Esophagus muscularis mucosa (tissue), 4 donors: ENCODE measurements around the gene PSENEN. TPM values are rescaled to one million over a fixed set of nuclear protein-coding genes. Genes with fewer than 3 reads are reported as not detected.

Experiments
- DNase-seq: peaks from one replicate; pipeline ENCODE4 v3.0.0-alpha.2; 2017; ENCODE audit errors: extremely low spot score
- H3K27ac ChIP-seq, 4 donors: fragments of 200-600 bp; sonication (generic); replicated peaks in 1 of 4; 1 replicate in 3 of 4; 2 replicates in 1 of 4; pipeline ENCODE4 v1.5.1; 2016 to 2019; ENCODE audit warnings: mild to moderate bottlenecking in 1 of 4
- H3K27me3 ChIP-seq, 4 donors: fragments of 200-600 bp; sonication (generic); one replicate each; pipeline versions ENCODE4 v1.5.1 to v1.6.0; 2016 to 2019
- H3K36me3 ChIP-seq, 4 donors: fragments of 200-600 bp; sonication (generic); one replicate each; pipeline ENCODE4 v1.5.1; 2016 to 2019
- H3K4me1 ChIP-seq, 4 donors: fragments of 200-600 bp; sonication (generic); one replicate each; pipeline ENCODE4 v1.5.1; 2016 to 2019
- H3K4me3 ChIP-seq, 4 donors: fragments of 200-600 bp; sonication (generic); 1 replicate in 2 of 4; 2 replicates in 2 of 4; pipeline ENCODE4 v1.5.1; 2016 to 2019; ENCODE audit warnings: mild to moderate bottlenecking in 4 of 4, moderate library complexity in 1 of 4
- H3K9me3 ChIP-seq, 4 donors: fragments of 200-600 bp; sonication (generic); 1 replicate in 3 of 4; 2 replicates in 1 of 4; pipeline ENCODE4 v1.5.1; 2016 to 2019
- EP300 ChIP-seq: sonication (generic); formaldehyde crosslinking; IDR thresholded peaks from one replicate; pipeline ENCODE4 v1.6.1; 2017; ENCODE audit warnings: antibody characterized with exemption
- POLR2A ChIP-seq: fragments of 450-650 bp; IDR thresholded peaks from one replicate; pipeline ENCODE4 v1.6.1; 2017; ENCODE audit warnings: antibody characterized with exemption, moderate library complexity, mild to moderate bottlenecking, low read depth
- POLR2AphosphoS5 ChIP-seq, 2 donors: sonication (generic); formaldehyde crosslinking; IDR thresholded peaks; one replicate each; pipeline ENCODE4 v1.6.1; 2017; ENCODE audit warnings: antibody characterized with exemption in 2 of 2
- WGBS: methylation state at CpG from one replicate; pipeline ENCODE4 v1.1.5; 2018; 5-methylcytosine and 5-hydroxymethylcytosine counted together
- intact Hi-C: fragments of 100-400 bp; cut with DNase I; formaldehyde crosslinking; loops from one replicate; pipeline ENCODE4 v1.15.1; 2023
- total RNA-seq, 4 donors: library from RNA; depleted of rRNA; stranded (reverse); fragments of >200 nt; gene quantifications; one replicate each; pipeline versions ENCODE4 v1.1.0 to v1.2.1, GENCODE V29; 2016
- TF ChIP-seq, protein P1 (sequence below), 3 experiments: fragments of 200-600 bp in 2 of 3; fragments of 450-650 bp in 1 of 3; sonication (generic) in 2 of 3; IDR thresholded peaks; one replicate each; pipeline ENCODE4 v1.5.1; 2017 to 2019; ENCODE audit warnings: antibody characterized with exemption in 3 of 3, mild to moderate bottlenecking in 2 of 3, moderate library complexity in 1 of 3

The PSENEN gene
- total RNA-seq, 4 donors from 2014 or later: 27.4 to 48.7 (median 33.8) TPM

- no peak overlapping the region for H3K4me3 ChIP-seq
- TF ChIP-seq POLR2AphosphoS5 (IDR thresholded peaks at IDR 0.05) (no peak), POLR2A (no peak), EP300 (no peak)
- TF ChIP-seq, protein P1, sequence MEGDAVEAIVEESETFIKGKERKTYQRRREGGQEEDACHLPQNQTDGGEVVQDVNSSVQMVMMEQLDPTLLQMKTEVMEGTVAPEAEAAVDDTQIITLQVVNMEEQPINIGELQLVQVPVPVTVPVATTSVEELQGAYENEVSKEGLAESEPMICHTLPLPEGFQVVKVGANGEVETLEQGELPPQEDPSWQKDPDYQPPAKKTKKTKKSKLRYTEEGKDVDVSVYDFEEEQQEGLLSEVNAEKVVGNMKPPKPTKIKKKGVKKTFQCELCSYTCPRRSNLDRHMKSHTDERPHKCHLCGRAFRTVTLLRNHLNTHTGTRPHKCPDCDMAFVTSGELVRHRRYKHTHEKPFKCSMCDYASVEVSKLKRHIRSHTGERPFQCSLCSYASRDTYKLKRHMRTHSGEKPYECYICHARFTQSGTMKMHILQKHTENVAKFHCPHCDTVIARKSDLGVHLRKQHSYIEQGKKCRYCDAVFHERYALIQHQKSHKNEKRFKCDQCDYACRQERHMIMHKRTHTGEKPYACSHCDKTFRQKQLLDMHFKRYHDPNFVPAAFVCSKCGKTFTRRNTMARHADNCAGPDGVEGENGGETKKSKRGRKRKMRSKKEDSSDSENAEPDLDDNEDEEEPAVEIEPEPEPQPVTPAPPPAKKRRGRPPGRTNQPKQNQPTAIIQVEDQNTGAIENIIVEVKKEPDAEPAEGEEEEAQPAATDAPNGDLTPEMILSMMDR (IDR thresholded peaks at IDR 0.05): no peak
- no peaks in the 10 kb centered on the region for H3K4me1 ChIP-seq
- no peak overlapping the region for H3K27ac ChIP-seq
- no peaks in the 10 kb centered on the region for H3K9me3 ChIP-seq
- H3K27me3 ChIP-seq: no peaks in the 10 kb centered on the region
- 85% methylated on average over 20 of the region's 21 CpGs for WGBS
- peaks cover 85 to 100% (median 98%) of the 10 kb centered on the region in 4 donors for H3K36me3 ChIP-seq
- no peak for DNase-seq
- intact Hi-C loops: no loop called here
These were observed 13.6 kb upstream of the PSENEN start for GRCh38 chr19:35731779-35732405.

GRCh38 chr19:35732540-35733179, 12.8 kb upstream of the PSENEN start:
- TF ChIP-seq, protein P1 (IDR thresholded peaks at IDR 0.05): no peak
- TF ChIP-seq POLR2AphosphoS5 (IDR thresholded peaks at IDR 0.05): no peak
- TF ChIP-seq POLR2A: no peak
- no peak for TF ChIP-seq EP300
- no peaks in the 10 kb centered on the region for H3K4me1 ChIP-seq
- no peaks in the 10 kb centered on the region for H3K27me3 ChIP-seq
- WGBS: 92% methylated on average over 6 of the region's 25 CpGs
- H3K4me3 ChIP-seq: no peak overlapping the region
- no peaks in the 10 kb centered on the region for H3K9me3 ChIP-seq
- intact Hi-C loops: no loop called here
- peaks cover 85 to 100% (median 98%) of the 10 kb centered on the region in 4 donors for H3K36me3 ChIP-seq
- no peak for DNase-seq
- H3K27ac ChIP-seq: no peak overlapping the region

DNA sequence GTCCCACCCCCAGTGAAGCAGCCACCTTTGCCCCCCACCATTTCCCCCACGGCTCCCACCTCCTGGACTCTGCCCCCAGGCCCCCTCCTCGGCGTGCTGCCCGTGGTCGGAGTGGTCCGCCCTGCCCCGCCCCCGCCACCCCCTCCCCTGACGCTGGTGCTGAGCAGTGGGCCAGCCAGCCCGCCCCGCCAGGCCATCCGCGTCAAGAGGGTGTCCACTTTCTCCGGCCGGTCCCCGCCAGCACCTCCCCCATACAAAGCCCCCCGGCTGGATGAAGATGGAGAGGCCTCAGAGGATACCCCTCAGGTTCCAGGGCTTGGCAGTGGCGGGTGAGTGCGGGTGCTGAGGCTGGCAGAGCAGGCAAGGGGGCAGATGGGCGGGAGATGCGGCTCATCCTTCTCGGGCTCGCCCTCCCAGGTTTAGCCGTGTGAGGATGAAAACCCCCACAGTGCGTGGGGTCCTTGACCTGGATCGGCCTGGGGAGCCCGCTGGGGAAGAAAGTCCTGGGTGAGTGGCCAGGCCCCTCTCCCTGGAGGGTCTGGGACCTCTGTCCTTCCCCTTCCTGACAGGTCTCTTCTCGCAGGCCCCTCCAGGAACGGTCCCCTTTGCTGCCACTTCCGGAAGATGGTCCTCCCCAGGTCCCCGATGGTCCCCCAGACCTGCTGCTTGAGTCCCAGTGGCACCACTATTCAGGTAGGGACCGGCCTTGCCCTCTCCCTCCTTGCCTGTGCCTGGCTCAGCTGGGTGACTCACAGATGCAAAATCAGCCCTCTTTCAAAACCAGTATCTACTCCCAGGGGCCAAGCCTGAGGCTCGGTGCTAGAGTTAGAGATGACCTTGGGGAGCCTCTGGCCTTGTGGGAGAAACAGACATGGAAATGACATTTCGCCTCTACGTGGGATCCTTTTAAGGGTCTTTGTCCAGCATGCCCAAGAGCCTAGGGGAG, 12.0 kb upstream of the PSENEN start:
- Histone ChIP-seq H3K27me3 (no peaks in the 10 kb centered on the region), H3K4me1 (peaks cover 0 to under 1% (median 0%) of the 10 kb centered on the region in 4 donors), H3K27ac (no peak overlapping the region), H3K36me3 (peaks cover 85 to 100% (median 98%) of the 10 kb centered on the region in 4 donors), H3K9me3 (no peaks in the 10 kb centered on the region), H3K4me3 (no peak overlapping the region)
- 81% methylated on average over 12 of the region's 35 CpGs for WGBS
- no peak for TF ChIP-seq POLR2A
- TF ChIP-seq, protein P1 (IDR thresholded peaks at IDR 0.05): no peak
- intact Hi-C loops: no loop called here
- no peak for DNase-seq

GRCh38 chr19:35734273-35734672, 11.2 kb upstream of the PSENEN start:
- H3K27ac ChIP-seq: no peak overlapping the region
- intact Hi-C loops: no loop called here
- no peak for DNase-seq
- H3K27me3 ChIP-seq: no peaks in the 10 kb centered on the region
- H3K4me1 ChIP-seq: peaks cover 0 to 8% (median 2%) of the 10 kb centered on the region in 4 donors
- TF ChIP-seq POLR2AphosphoS5 (IDR thresholded peaks at IDR 0.05): no peak
- no peak for TF ChIP-seq POLR2A
- TF ChIP-seq EP300: no peak
- TF ChIP-seq, protein P1 (IDR thresholded peaks at IDR 0.05): no peak
- WGBS: 95% methylated on average over 8 of the region's 8 CpGs
- no peak overlapping the region for H3K4me3 ChIP-seq
- H3K36me3 ChIP-seq: peaks cover 80 to 100% (median 98%) of the 10 kb centered on the region in 4 donors
- H3K9me3 ChIP-seq: no peaks in the 10 kb centered on the region
